DND-41 (cell line): ENCODE measurements around the gene COPS9.

Source experiments
- ATAC-seq: fragments of 200-7000 bp; cut with Tn5 transposase; 3 replicates; pipeline ENCODE4 v1.9.1; 2021; ENCODE audit warnings: low read depth; ENCODE audit not compliant: insufficient read depth
- DNase-seq: peaks from one replicate; pipeline ENCODE4 v3.0.0-alpha.2; 2020
- H2AFZ ChIP-seq: 2 replicates; pipeline ENCODE4 v1.6.0; 2012; ENCODE audit warnings: low read depth, low read length
- H3K27ac ChIP-seq: 2 replicates; pipeline ENCODE4 v1.5.1; 2012; ENCODE audit warnings: low read length, inconsistent platforms
- H3K27me3 ChIP-seq: fragments of 200-600 bp; sonication (generic); 2 replicates; pipeline ENCODE4 v1.6.0; 2012; ENCODE audit warnings: low read length, mild to moderate bottlenecking, inconsistent platforms; ENCODE audit not compliant: insufficient read depth, poor library complexity
- H3K36me3 ChIP-seq: 2 replicates; pipeline ENCODE4 v1.5.1; 2012; ENCODE audit warnings: low read length, inconsistent platforms; ENCODE audit not compliant: insufficient read depth
- H3K4me1 ChIP-seq: 2 replicates; pipeline ENCODE4 v1.5.1; 2012; ENCODE audit warnings: mild to moderate bottlenecking, low read length; ENCODE audit not compliant: insufficient read depth
- H3K4me2 ChIP-seq: 2 replicates; pipeline ENCODE4 v1.6.0; 2012; ENCODE audit warnings: mild to moderate bottlenecking, moderate library complexity, low read length, inconsistent platforms; ENCODE audit not compliant: insufficient read depth
- H3K4me3 ChIP-seq, 2 experiments: fragments of 200-600 bp in 1 of 2; shearing (Covaris generic) in 1 of 2; 2 replicates each; pipeline ENCODE4 v1.5.1; 2012 to 2016; ENCODE audit warnings: inconsistent platforms in 2 of 2, low read length in 2 of 2, mild to moderate bottlenecking in 2 of 2, low read depth in 1 of 2, moderate library complexity in 1 of 2
- H3K79me2 ChIP-seq: 2 replicates; pipeline ENCODE4 v1.6.0; 2012; ENCODE audit warnings: low read length, inconsistent platforms; ENCODE audit not compliant: insufficient read depth
- H3K9ac ChIP-seq: 2 replicates; pipeline ENCODE4 v1.6.0; 2012; ENCODE audit warnings: low read depth, mild to moderate bottlenecking, inconsistent platforms, low read length, moderate library complexity
- H3K9me3 ChIP-seq: 2 replicates; pipeline ENCODE4 v1.5.1; 2012; ENCODE audit warnings: low read length, moderate library complexity, mild to moderate bottlenecking, inconsistent platforms; ENCODE audit not compliant: insufficient read depth, severe bottlenecking
- H4K20me1 ChIP-seq: 2 replicates; pipeline ENCODE4 v1.6.0; 2012; ENCODE audit warnings: low read length; ENCODE audit not compliant: insufficient read depth
- EZH2 ChIP-seq: IDR thresholded peaks from 3 replicates; pipeline ENCODE4 v1.6.1; 2012; ENCODE audit warnings: borderline replicate concordance, low read depth, mild to moderate bottlenecking, moderate library complexity, low read length, inconsistent platforms; ENCODE audit not compliant: severe bottlenecking
- TF ChIP-seq, protein P1 (sequence below): IDR thresholded peaks from 2 replicates; pipeline ENCODE4 v1.5.1; 2012; ENCODE audit warnings: borderline replicate concordance, low read length, moderate library complexity, mild to moderate bottlenecking; ENCODE audit not compliant: poor library complexity, severe bottlenecking; ENCODE audit errors: extremely low read depth

Gene COPS9

DNA sequence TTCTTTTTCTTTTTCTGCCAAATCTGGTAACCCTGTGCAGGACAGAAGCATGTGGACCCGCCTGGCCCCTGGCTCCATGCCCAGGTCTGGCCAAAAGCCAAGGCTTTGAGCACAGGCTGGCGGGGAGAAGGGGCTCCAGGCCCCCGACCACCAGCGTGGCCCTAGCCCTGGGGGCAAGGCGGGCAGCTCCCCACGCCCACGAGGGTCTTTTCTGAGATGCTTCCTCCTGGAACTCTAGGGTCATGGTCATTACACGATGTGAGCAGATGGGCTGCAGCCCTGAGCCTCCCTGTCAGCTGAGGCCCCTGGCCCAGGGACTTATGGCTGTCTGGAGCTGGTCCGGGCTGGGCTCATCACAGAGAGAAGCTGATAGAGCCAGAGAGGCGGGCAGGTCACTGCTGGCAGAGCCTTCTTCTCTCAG lies 10.0 kb upstream of the COPS9 start:
- Histone ChIP-seq H3K4me2 (no peak overlapping the region), H3K4me3 (no peak overlapping the region)

DNA sequence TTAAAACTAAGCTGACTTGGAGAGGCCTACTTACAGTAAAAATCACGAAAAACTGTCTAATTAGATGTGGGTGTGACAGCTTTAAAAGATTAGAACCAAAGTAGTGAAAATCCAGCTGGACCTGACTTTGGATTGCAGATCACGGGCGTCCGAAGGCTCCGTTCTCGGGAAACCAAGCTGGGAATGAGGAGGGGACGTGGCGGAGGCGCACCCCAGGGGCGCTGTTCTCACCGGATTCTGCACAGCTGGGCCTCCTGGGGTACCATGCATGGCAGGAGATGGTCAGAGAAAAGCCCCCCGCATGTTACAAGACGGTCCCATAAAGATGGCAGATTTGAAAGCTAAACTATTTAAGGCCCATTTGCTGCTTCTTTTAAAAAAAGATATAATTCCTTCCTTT lies 9.4 kb upstream of the COPS9 start:
- Histone ChIP-seq H3K27me3 (peaks cover 4% of the 10 kb centered on the region), H3K79me2 (no peaks in the 10 kb centered on the region), H3K9me3 (no peaks in the 10 kb centered on the region), H3K4me2 (no peak overlapping the region), H4K20me1 (peaks cover 10% of the 10 kb centered on the region; the same call in 1 of the 2 replicates), H3K9ac (no peak overlapping the region), H3K4me3 (no peak overlapping the region), H3K27ac (no peak overlapping the region), H2AFZ (no peak overlapping the region), H3K4me1 (0 out of 2 replicates have a peak, but pooled peaks cover 8% of the 10 kb centered on the region), H3K36me3 (no peaks in the 10 kb centered on the region)
- DNase-seq, result no peak
- TF ChIP-seq, protein P1, sequence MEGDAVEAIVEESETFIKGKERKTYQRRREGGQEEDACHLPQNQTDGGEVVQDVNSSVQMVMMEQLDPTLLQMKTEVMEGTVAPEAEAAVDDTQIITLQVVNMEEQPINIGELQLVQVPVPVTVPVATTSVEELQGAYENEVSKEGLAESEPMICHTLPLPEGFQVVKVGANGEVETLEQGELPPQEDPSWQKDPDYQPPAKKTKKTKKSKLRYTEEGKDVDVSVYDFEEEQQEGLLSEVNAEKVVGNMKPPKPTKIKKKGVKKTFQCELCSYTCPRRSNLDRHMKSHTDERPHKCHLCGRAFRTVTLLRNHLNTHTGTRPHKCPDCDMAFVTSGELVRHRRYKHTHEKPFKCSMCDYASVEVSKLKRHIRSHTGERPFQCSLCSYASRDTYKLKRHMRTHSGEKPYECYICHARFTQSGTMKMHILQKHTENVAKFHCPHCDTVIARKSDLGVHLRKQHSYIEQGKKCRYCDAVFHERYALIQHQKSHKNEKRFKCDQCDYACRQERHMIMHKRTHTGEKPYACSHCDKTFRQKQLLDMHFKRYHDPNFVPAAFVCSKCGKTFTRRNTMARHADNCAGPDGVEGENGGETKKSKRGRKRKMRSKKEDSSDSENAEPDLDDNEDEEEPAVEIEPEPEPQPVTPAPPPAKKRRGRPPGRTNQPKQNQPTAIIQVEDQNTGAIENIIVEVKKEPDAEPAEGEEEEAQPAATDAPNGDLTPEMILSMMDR, result no peak
- TF ChIP-seq EZH2, result no peak
- ATAC-seq, result no peak

More for the DNA sequence above, 10.0 kb upstream of the COPS9 start:
- no peaks in the 10 kb centered on the region for H3K9me3 ChIP-seq
- 0 out of 2 replicates have a peak, but pooled peaks cover 8% of the 10 kb centered on the region for H3K4me1 ChIP-seq
- H3K27ac ChIP-seq, result no peak overlapping the region
- ATAC-seq (no peak), DNase-seq (no peak)
- peaks cover 10% of the 10 kb centered on the region; the same call in 1 of the 2 replicates for H4K20me1 ChIP-seq
- no peaks in the 10 kb centered on the region for H3K79me2 ChIP-seq
- TF ChIP-seq, protein P1, result no peak
- no peak for TF ChIP-seq EZH2
- H2AFZ ChIP-seq, result no peak overlapping the region
- H3K27me3 ChIP-seq, result peaks cover 1% of the 10 kb centered on the region
- H3K36me3 ChIP-seq, result no peaks in the 10 kb centered on the region
- H3K9ac ChIP-seq, result no peak overlapping the region

DNA sequence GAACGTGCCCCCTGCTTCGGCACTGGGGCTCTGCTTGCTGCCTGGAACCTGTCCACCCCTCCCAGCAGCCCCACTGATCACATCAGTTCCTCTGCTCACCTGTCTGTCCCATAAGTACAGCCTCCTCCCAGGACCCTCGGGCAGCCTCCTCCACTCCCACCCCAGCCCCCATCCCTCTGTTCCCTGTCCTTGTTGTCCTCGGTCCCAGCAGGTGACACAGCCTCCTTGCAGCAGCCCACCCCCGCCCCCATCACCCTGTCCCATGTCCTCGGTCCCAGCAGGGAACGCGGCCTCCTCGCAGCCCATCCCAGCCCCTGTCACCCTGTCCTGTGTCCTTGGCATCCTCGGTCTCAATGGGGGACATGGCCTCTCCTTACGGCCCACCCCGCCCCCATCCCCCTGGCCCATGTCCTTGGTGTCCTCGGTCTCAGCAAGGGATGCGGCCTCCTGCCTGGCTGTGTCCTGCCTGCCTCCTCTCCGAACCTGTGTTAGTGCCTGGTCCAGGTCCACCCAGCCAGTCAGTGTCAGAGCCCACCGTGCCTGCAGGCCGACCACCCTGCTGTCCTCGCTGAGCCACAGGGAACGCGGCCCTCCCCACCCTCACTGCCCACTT lies 8.7 kb upstream of the COPS9 start:
- Histone ChIP-seq H3K27me3 (peaks cover 4% of the 10 kb centered on the region), H3K9me3 (no peaks in the 10 kb centered on the region), H3K9ac (no peak overlapping the region), H3K4me1 (0 out of 2 replicates have a peak, but pooled peaks cover 8% of the 10 kb centered on the region), H3K4me3 (no peak overlapping the region), H3K36me3 (no peaks in the 10 kb centered on the region), H3K4me2 (no peak overlapping the region), H3K79me2 (no peaks in the 10 kb centered on the region), H4K20me1 (peaks cover 10% of the 10 kb centered on the region; the same call in 1 of the 2 replicates), H2AFZ (no peak overlapping the region), H3K27ac (no peak overlapping the region)
- ATAC-seq (no peak), DNase-seq (no peak)
- TF ChIP-seq EZH2, result no peak
- TF ChIP-seq, protein P1, result no peak
